Activated CD4-positive, alpha-beta memory T cell treated with anti-CD3 and anti-CD28 coated beads for 36 hours (primary cell): ENCODE results near the gene PDGFRB. TPM values are rescaled to one million over a fixed set of nuclear protein-coding genes. Genes with fewer than 3 reads are reported as not detected.

Experiments
- CTCF ChIA-PET: fragments of 350-600 bp; sonication (Branson Sonifier 250); formaldehyde crosslinking; loops from one replicate; lab custom pipeline; 2021; ENCODE audit warnings: antibody characterized with exemption, inconsistent platforms; lab: Charles Lee
- POLR2A ChIA-PET: fragments of 350-600 bp; sonication (Branson Sonifier 250); formaldehyde crosslinking; loops from one replicate; lab custom pipeline; 2021; ENCODE audit warnings: antibody characterized with exemption; lab: Charles Lee
- DNase-seq: peaks from one replicate; pipeline ENCODE4 v3.0.0-alpha.2; 2020
- H3K27ac Mint-ChIP-seq: one replicate; pipeline ENCODE4 v1.8.0; 2021; ENCODE audit warnings: mixed read lengths
- H3K27me3 Mint-ChIP-seq: one replicate; pipeline ENCODE4 v1.8.0; 2021; ENCODE audit warnings: mixed read lengths
- H3K36me3 Mint-ChIP-seq: one replicate; pipeline ENCODE4 v1.8.0; 2021; ENCODE audit warnings: mixed read lengths
- H3K4me1 Mint-ChIP-seq: one replicate; pipeline ENCODE4 v1.8.0; 2021; ENCODE audit warnings: low read depth, mixed read lengths
- H3K4me3 Mint-ChIP-seq: one replicate; pipeline ENCODE4 v1.8.0; 2021; ENCODE audit warnings: mild to moderate bottlenecking, mixed read lengths
- H3K9me3 Mint-ChIP-seq: one replicate; pipeline ENCODE4 v1.8.0; 2021; ENCODE audit warnings: mixed read lengths
- intact Hi-C: fragments of 100-400 bp; cut with micrococcal nuclease; formaldehyde crosslinking; loops from one replicate; pipeline ENCODE4 v1.15.1; 2023
- total RNA-seq, 2 experiments: library from RNA; stranded (reverse); gene quantifications; one replicate each; pipeline ENCODE4 v1.2.3, GENCODE V29; 2021

Gene PDGFRB
- total RNA-seq, 2 experiments from 2014 or later = 0.21 to 0.34 TPM

GRCh38 chr5:150122158-150122510 lies 33.5 kb downstream of the PDGFRB start:
- Mint-ChIP-seq H3K4me1 (no peaks in the 10 kb centered on the region), H3K27me3 (no peaks in the 10 kb centered on the region), H3K4me3 (no peak overlapping the region), H3K27ac (no peak overlapping the region), H3K9me3 (no peaks in the 10 kb centered on the region), H3K36me3 (no peaks in the 10 kb centered on the region)
- ChIA-PET POLR2A (no interaction called here), CTCF (interaction anchor here (1.2 to 2.2 kb wide), 4 partner anchors 48 to 288 kb away, joined by 3 to 6 read pairs (median 4); no protein-coding TSS in a partner anchor)
- intact Hi-C loops = no loop called here
- DNase-seq = peak; percentile 57

- POLR2A ChIA-PET = no interaction called here
- CTCF ChIA-PET = interaction anchor here (1.0 to 2.2 kb wide), 5 partner anchors 23 to 287 kb away, joined by 3 to 6 read pairs (median 4); no protein-coding TSS in a partner anchor
- H3K27ac Mint-ChIP-seq = no peak overlapping the region
- H3K36me3 Mint-ChIP-seq = no peaks in the 10 kb centered on the region
- DNase-seq = no peak
- H3K27me3 Mint-ChIP-seq = no peaks in the 10 kb centered on the region
- no peak overlapping the region for H3K4me3 Mint-ChIP-seq
- intact Hi-C loops = no loop called here
- no peaks in the 10 kb centered on the region for H3K9me3 Mint-ChIP-seq
- no peaks in the 10 kb centered on the region for H3K4me1 Mint-ChIP-seq
Observed at GRCh38 chr5:150121448-150122157, 34.0 kb downstream of the PDGFRB start.

GRCh38 chr5:150120617-150121447 lies 34.8 kb downstream of the PDGFRB start:
- H3K4me1 Mint-ChIP-seq = no peaks in the 10 kb centered on the region
- ChIA-PET POLR2A (interaction anchor here (0.6 kb wide), 1 partner anchor 528 kb away, joined by 3 read pairs; no protein-coding TSS in a partner anchor), CTCF (interaction anchor here (0.5 to 1.0 kb wide), 2 partner anchors 24 to 1630 kb away, joined by 3 to 4 read pairs; no protein-coding TSS in a partner anchor)
- DNase-seq = no peak
- intact Hi-C loops = no loop called here
- H3K36me3 Mint-ChIP-seq = no peaks in the 10 kb centered on the region
- no peaks in the 10 kb centered on the region for H3K27me3 Mint-ChIP-seq
- no peaks in the 10 kb centered on the region for H3K9me3 Mint-ChIP-seq
- H3K27ac Mint-ChIP-seq = no peak overlapping the region
- no peak overlapping the region for H3K4me3 Mint-ChIP-seq

- Mint-ChIP-seq H3K4me3 (no peak overlapping the region), H3K4me1 (no peaks in the 10 kb centered on the region), H3K9me3 (no peaks in the 10 kb centered on the region), H3K27ac (no peak overlapping the region), H3K27me3 (no peaks in the 10 kb centered on the region), H3K36me3 (no peaks in the 10 kb centered on the region)
- intact Hi-C loops = no loop called here
- DNase-seq = peak; percentile 6
- CTCF ChIA-PET = no interaction called here
- POLR2A ChIA-PET = no interaction called here
Observed at GRCh38 chr5:150120062-150120441, 35.6 kb downstream of the PDGFRB start.

GRCh38 chr5:150119421-150120061 lies 36.1 kb downstream of the PDGFRB start:
- peak; percentile 15 for DNase-seq
- Mint-ChIP-seq H3K27me3 (no peaks in the 10 kb centered on the region), H3K36me3 (no peaks in the 10 kb centered on the region), H3K4me3 (no peak overlapping the region), H3K27ac (no peak overlapping the region), H3K4me1 (no peaks in the 10 kb centered on the region), H3K9me3 (no peaks in the 10 kb centered on the region)
- ChIA-PET CTCF (interaction anchor here (1.0 to 1.3 kb wide), 2 partner anchors 10 to 99 kb away, joined by 3 to 4 read pairs; no protein-coding TSS in a partner anchor), POLR2A (no interaction called here)
- intact Hi-C loops = no loop called here

- Mint-ChIP-seq H3K36me3 (no peaks in the 10 kb centered on the region), H3K4me3 (no peak overlapping the region), H3K4me1 (no peaks in the 10 kb centered on the region), H3K9me3 (no peaks in the 10 kb centered on the region), H3K27ac (no peak overlapping the region), H3K27me3 (no peaks in the 10 kb centered on the region)
- ChIA-PET POLR2A (no interaction called here), CTCF (interaction anchor here (1.0 to 1.3 kb wide), 2 partner anchors 9 to 99 kb away, joined by 3 to 4 read pairs; no protein-coding TSS in a partner anchor)
- DNase-seq = peak; percentile 3
- intact Hi-C loops = no loop called here
Observed at GRCh38 chr5:150118561-150119229, 37.0 kb downstream of the PDGFRB start.

- H3K4me1 Mint-ChIP-seq = no peaks in the 10 kb centered on the region
- no peak overlapping the region for H3K27ac Mint-ChIP-seq
- no peaks in the 10 kb centered on the region for H3K27me3 Mint-ChIP-seq
- ChIA-PET CTCF (interaction anchor here (1.0 kb wide), 1 partner anchor 8 kb away, joined by 4 read pairs; no protein-coding TSS in a partner anchor), POLR2A (no interaction called here)
- no peaks in the 10 kb centered on the region for H3K36me3 Mint-ChIP-seq
- peak; percentile 7 for DNase-seq
- H3K9me3 Mint-ChIP-seq = no peaks in the 10 kb centered on the region
- intact Hi-C loops = no loop called here
- no peak overlapping the region for H3K4me3 Mint-ChIP-seq
Observed at GRCh38 chr5:150117945-150118560, 37.6 kb downstream of the PDGFRB start.

- no peak overlapping the region for H3K27ac Mint-ChIP-seq
- no peaks in the 10 kb centered on the region for H3K4me1 Mint-ChIP-seq
- H3K27me3 Mint-ChIP-seq = no peaks in the 10 kb centered on the region
- H3K36me3 Mint-ChIP-seq = no peaks in the 10 kb centered on the region
- ChIA-PET CTCF (interaction anchor here (0.6 kb wide), 1 partner anchor 47 kb away, joined by 4 read pairs; no protein-coding TSS in a partner anchor), POLR2A (no interaction called here)
- intact Hi-C loops = no loop called here
- DNase-seq = no peak
- no peak overlapping the region for H3K4me3 Mint-ChIP-seq
- H3K9me3 Mint-ChIP-seq = no peaks in the 10 kb centered on the region
Observed at GRCh38 chr5:150116667-150117400, 38.8 kb downstream of the PDGFRB start.

GRCh38 chr5:150114773-150115408 lies 40.8 kb downstream of the PDGFRB start:
- no peak for DNase-seq

GRCh38 chr5:150114102-150114641 lies 41.5 kb downstream of the PDGFRB start:
- Mint-ChIP-seq H3K36me3 (no peaks in the 10 kb centered on the region), H3K4me3 (no peak overlapping the region), H3K27ac (no peak overlapping the region), H3K4me1 (no peaks in the 10 kb centered on the region), H3K9me3 (no peaks in the 10 kb centered on the region), H3K27me3 (peaks cover 2% of the 10 kb centered on the region)
- no peak for DNase-seq
- POLR2A ChIA-PET = no interaction called here
- CTCF ChIA-PET = no interaction called here
- intact Hi-C loops = no loop called here

More at GRCh38 chr5:150114773-150115408, 40.8 kb downstream of the PDGFRB start:
- H3K27me3 Mint-ChIP-seq = peaks cover 2% of the 10 kb centered on the region
- ChIA-PET CTCF (no interaction called here), POLR2A (no interaction called here)
- H3K36me3 Mint-ChIP-seq = no peaks in the 10 kb centered on the region
- H3K4me3 Mint-ChIP-seq = no peak overlapping the region
- intact Hi-C loops = no loop called here
- H3K9me3 Mint-ChIP-seq = no peaks in the 10 kb centered on the region
- H3K27ac Mint-ChIP-seq = no peak overlapping the region
- no peaks in the 10 kb centered on the region for H3K4me1 Mint-ChIP-seq
